GM20000 (cell line): ENCODE results near the gene PPP2R5C.

Source experiments
- DNase-seq: peaks from one replicate; pipeline ENCODE4 v3.0.0; 2012; ENCODE audit warnings: low spot score
- TF ChIP-seq, protein P1 (sequence below): IDR thresholded peaks from 2 replicates; pipeline ENCODE4 v1.5.1; 2012; ENCODE audit warnings: mild to moderate bottlenecking, control low read depth; ENCODE audit errors: extremely low read depth, missing control alignments

Gene PPP2R5C

DNA sequence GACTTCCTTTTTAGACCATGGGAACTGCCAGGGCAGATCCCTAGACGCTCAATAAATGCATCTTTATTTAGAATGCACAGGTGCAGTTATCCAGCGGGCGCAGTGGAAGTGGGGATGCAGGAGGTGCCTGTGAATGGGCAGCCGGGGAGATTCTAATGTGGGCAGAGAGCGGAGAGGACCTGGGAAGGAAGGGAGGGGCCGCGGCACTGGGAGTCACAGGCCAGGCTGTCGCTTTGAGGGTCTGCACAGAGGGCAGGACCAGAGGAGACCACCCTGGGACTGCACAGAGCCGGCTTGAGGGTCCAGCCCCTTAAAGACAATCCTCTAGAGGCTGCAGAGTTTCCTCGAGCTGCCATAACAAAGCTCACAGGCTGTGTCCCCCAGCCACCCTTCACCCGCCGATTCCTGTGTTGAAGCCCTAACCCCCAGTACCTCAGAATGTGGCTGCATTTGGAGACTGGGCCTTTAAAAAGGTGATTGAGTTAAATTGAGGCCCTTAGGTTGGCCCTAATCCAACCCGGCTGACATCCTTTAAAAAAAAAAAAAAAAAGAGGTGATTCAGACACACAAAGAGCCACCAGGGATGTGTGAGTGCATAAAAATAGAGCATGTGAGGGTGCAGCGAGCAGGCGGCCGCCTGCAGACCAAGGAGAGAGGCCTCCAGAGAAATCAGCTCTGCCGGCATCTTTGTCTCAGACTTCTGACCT is 44.4 kb upstream of the PPP2R5C start:
- TF ChIP-seq, protein P1, sequence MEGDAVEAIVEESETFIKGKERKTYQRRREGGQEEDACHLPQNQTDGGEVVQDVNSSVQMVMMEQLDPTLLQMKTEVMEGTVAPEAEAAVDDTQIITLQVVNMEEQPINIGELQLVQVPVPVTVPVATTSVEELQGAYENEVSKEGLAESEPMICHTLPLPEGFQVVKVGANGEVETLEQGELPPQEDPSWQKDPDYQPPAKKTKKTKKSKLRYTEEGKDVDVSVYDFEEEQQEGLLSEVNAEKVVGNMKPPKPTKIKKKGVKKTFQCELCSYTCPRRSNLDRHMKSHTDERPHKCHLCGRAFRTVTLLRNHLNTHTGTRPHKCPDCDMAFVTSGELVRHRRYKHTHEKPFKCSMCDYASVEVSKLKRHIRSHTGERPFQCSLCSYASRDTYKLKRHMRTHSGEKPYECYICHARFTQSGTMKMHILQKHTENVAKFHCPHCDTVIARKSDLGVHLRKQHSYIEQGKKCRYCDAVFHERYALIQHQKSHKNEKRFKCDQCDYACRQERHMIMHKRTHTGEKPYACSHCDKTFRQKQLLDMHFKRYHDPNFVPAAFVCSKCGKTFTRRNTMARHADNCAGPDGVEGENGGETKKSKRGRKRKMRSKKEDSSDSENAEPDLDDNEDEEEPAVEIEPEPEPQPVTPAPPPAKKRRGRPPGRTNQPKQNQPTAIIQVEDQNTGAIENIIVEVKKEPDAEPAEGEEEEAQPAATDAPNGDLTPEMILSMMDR = no peak
- no peak for DNase-seq

GRCh38 chr14:101717663-101718490 is 43.6 kb upstream of the PPP2R5C start:
- TF ChIP-seq, protein P1 = no peak
- no peak for DNase-seq

- DNase-seq = no peak
- TF ChIP-seq, protein P1 = no peak
These were observed 42.4 kb upstream of the PPP2R5C start for GRCh38 chr14:101719045-101719645.

DNA sequence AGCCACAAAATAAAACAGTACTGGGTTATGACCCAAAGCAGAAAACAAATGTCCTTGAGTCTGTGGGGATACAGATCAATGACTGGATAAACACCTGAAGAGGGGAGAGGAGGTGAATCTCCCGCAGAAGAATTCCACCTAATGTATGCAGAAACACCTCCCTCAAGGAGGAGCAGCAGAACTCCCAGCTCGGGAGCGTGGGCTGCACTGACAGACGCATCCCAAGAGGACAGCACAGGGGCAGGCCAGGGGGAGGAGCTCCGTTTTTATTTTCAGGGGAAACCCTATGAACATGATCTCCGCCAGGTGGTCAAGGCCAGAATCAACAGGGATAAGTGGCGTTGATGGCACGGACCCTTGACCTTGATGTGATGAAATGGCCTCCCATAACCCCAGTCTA is 41.8 kb upstream of the PPP2R5C start:
- no peak for DNase-seq
- TF ChIP-seq, protein P1 = no peak

DNA sequence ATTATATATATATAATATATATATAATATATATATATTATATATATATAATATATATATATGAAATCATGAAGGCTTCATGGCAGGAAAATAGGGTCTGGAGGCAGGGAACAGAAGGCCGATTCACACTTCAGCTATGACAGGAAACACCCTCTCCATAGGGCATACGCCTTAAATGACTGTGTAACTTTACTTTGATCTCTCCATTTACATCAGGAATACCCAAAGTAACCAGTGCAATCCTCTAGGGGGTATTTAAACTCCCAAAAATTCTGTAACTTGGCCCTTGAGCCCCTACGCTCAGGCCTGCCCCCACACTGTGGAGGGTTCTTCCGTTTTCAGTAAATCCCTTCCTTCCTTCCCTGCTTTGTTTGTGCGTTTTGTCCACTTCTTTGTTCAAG is 40.4 kb upstream of the PPP2R5C start:
- no peak for DNase-seq
- TF ChIP-seq, protein P1 = no peak

GRCh38 chr14:101721951-101722661 is 39.4 kb upstream of the PPP2R5C start:
- peak; percentile 45 for DNase-seq
- TF ChIP-seq, protein P1 = no peak
